ENCODE measurements around the gene CXCL12.

The CXCL12 gene

DNA sequence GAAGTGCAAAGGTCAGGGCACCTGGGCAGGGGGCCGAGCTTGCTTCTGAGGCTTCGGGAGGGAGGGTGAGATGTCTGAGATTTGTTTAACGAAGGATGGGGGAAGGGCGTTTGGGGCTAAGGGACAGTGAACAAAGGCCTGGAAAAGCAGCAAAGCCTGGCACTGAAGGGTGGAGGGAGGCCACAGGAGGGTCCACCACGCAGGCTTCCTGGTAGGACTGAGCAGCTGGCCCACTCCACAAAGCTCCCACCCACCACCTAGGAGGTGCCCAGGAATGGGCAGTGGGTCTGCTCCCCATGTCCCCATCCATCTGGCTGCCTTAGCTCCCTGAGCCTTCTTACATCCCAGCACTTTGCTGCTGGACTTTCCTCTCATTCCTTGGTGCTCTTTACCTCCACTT lies 39.4 kb upstream of the CXCL12 start:
- DNase-seq (ENCODE audit: low read depth) = no peak
- H3K4me3 ChIP-seq (replicated peaks; ENCODE audit: low read depth, low read length) = no peak overlapping the region
- TF ChIP-seq, protein P1, sequence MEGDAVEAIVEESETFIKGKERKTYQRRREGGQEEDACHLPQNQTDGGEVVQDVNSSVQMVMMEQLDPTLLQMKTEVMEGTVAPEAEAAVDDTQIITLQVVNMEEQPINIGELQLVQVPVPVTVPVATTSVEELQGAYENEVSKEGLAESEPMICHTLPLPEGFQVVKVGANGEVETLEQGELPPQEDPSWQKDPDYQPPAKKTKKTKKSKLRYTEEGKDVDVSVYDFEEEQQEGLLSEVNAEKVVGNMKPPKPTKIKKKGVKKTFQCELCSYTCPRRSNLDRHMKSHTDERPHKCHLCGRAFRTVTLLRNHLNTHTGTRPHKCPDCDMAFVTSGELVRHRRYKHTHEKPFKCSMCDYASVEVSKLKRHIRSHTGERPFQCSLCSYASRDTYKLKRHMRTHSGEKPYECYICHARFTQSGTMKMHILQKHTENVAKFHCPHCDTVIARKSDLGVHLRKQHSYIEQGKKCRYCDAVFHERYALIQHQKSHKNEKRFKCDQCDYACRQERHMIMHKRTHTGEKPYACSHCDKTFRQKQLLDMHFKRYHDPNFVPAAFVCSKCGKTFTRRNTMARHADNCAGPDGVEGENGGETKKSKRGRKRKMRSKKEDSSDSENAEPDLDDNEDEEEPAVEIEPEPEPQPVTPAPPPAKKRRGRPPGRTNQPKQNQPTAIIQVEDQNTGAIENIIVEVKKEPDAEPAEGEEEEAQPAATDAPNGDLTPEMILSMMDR (IDR thresholded peaks at IDR 0.05; ENCODE audit: low read length, missing control alignments) = no peak

DNA sequence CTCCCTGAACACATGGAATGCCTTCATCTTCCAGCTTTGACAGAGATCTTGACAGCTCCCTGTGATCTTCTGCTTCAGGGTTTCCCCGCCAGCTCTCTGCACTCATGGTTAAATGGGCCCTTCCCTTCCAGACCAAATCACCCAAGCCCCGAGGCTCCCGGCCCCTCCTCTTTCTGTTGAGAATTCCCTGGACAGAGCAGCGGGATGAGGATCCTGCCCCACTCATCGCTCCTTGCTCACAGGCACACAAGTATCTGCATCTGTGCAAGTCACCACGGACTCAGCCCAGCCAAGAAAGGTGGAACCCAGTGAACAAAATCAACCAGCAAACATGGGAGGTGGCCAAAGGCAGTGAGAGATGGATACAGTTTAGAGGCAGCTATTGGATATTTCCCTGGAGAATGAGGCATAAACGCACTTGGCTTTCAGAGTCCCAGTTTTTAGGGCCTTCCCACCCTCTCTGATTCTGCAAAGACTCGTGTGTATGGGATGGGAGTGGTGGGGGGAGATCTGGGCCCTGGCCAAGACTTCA lies 37.7 kb upstream of the CXCL12 start:
- TF ChIP-seq, protein P1 (IDR thresholded peaks at IDR 0.05; ENCODE audit: low read length, missing control alignments) = no peak
- DNase-seq (ENCODE audit: low read depth) = no peak
- H3K4me3 ChIP-seq (replicated peaks; ENCODE audit: low read depth, low read length) = no peak overlapping the region

DNA sequence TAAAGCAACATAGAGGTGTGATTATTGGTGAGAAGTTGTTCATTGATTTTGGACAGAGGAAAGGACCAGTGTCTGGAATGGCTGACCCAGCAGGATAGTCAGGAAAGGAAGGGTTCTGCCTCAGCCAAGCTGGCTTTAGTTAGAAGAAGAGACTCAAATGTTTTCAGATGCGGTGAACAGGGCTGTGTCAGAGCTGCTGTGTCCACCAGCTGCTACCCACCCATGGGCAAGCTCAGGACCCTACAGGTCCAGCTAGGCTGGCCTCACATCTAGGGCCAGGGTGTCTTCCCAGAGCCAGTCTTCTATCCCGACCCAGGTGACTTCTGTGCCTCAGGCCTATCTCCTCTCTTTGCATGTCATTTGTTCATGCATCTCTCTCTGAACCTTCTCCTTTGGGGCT lies 37.3 kb upstream of the CXCL12 start:
- no peak for DNase-seq (ENCODE audit: low read depth)
- H3K4me3 ChIP-seq (replicated peaks; ENCODE audit: low read depth, low read length) = no peak overlapping the region
- TF ChIP-seq, protein P1 (IDR thresholded peaks at IDR 0.05; ENCODE audit: low read length, missing control alignments) = no peak

DNA sequence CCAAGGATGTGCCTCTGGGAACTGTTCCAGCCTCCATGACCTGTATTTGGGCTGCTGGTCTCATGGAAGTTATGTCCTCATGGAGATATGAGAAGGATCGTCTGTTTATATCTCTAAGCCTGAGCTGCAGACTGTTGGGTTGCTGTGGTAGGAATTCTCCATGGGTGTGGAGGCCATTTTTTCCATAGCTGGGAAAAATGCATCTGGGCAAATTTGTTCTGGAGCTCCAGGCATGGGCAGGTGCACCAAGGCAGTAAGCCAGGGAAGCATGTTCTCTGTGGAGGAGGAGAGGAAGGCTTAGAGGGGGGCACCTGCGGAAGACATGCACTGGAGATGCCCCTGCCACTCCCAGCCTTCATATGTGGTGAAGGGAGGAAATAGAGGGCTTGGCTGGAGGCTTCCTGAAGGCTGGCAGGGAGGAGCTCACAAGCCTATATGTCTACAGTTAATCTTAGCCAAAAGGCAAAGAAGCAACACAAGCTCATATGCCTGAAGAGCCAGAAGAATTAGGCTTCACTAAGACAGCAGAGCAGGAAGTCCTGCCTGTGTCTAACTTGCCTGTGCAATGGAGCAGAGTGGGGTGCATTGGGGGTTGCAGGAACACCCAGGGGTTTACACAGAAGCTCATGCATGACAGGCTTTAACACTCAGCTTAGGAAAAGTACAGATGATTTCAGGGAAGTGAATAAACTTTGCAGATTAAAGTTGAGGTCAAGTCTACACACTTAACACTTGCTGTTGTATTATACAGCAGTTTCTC lies 35.1 kb upstream of the CXCL12 start:
- TF ChIP-seq, protein P1 (IDR thresholded peaks at IDR 0.05; ENCODE audit: low read length, missing control alignments) = no peak
- DNase-seq (ENCODE audit: low read depth) = no peak
- no peak overlapping the region for H3K4me3 ChIP-seq (replicated peaks; ENCODE audit: low read depth, low read length)

DNA sequence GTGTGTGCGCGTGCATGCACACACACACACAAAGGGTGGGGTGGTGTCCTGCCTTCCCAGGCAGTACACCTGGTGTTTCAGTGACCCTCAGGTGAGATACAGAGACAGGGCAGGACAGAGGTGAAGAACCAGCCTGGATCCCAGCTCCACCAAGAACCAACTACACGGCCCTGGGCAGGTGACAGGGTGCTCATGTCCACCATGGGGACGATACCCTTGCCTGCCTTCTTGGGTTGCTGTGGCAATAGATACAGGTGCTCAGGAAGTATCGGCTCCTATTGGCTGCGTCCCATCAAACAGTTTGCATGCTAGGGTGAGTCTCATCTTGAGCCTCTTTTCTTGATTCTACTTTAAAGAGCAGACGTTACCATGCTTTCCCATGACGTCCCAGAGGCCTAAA lies 33.7 kb upstream of the CXCL12 start:
- TF ChIP-seq, protein P1 (IDR thresholded peaks at IDR 0.05; ENCODE audit: low read length, missing control alignments) = no peak
- no peak overlapping the region for H3K4me3 ChIP-seq (replicated peaks; ENCODE audit: low read depth, low read length)
- DNase-seq (ENCODE audit: low read depth) = no peak

DNA sequence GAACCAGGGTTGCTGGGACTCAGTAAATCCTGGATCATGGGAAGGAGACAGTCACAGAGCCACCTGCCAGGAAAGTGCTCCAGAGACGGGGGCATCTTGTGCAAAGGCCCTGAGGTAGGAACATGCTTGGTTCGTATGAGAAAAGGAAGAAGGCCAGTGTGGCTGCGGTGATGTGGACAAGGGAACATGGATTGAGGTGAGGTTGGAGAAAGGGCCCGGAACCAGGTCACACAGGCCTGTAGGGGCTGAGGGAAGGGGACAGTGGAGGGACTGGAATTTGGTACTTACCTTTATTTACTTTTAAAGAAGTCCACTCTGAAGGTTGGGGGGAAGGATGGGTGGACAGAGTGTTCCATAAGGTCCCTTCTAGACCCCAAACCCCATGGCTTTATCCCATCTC lies 32.9 kb upstream of the CXCL12 start:
- DNase-seq (ENCODE audit: low read depth) = no peak
- no peak overlapping the region for H3K4me3 ChIP-seq (replicated peaks; ENCODE audit: low read depth, low read length)
- TF ChIP-seq, protein P1 (IDR thresholded peaks at IDR 0.05; ENCODE audit: low read length, missing control alignments) = no peak

DNA sequence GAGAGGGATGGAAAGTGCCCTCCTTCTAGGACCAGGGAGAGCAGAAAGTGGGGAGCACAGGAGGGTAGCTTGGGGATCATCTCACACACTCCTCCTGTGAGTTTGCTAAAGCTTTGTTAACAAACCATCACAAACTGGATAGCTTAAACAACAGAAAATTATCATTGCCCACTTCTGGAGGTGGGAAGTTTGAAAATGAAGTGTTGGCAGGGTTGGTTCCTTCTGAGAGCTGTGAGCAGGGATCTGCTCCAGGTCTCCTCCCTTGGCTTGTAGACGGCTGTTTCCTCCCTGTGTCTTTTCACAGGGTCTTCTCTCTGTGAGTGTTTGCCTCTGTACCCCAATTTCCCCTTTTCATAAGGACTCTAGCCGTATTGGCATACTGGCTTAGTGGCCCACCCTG lies 32.0 kb upstream of the CXCL12 start:
- no peak overlapping the region for H3K4me3 ChIP-seq (replicated peaks; ENCODE audit: low read depth, low read length)
- TF ChIP-seq, protein P1 (IDR thresholded peaks at IDR 0.05; ENCODE audit: low read length, missing control alignments) = no peak
- DNase-seq (ENCODE audit: low read depth) = no peak

Measured in fibroblast of pulmonary artery (primary cell).